Osteoblast (primary cell): ENCODE data around the gene ZSWIM7. TPM values are rescaled to one million over a fixed set of nuclear protein-coding genes. Genes with fewer than 3 reads are reported as not detected.

Experiments used
- DNase-seq: peaks from one replicate; pipeline ENCODE4 v3.0.0; 2011; ENCODE audit warnings: low spot score, mixed read lengths; ENCODE audit not compliant: insufficient read length; ENCODE audit errors: missing footprints
- H2AFZ ChIP-seq: 2 replicates; pipeline ENCODE4 v1.6.0; 2011; ENCODE audit warnings: mild to moderate bottlenecking, low read length
- H3K27ac ChIP-seq: 2 replicates; pipeline ENCODE4 v1.5.1; 2011; ENCODE audit warnings: mild to moderate bottlenecking, low read depth, low read length, moderate library complexity
- H3K27me3 ChIP-seq: 2 replicates; pipeline ENCODE4 v1.6.0; 2012; ENCODE audit warnings: mild to moderate bottlenecking, control low read depth, inconsistent platforms, low read length, moderate library complexity; ENCODE audit not compliant: insufficient read depth
- H3K36me3 ChIP-seq: 2 replicates; pipeline ENCODE4 v1.5.1; 2011; ENCODE audit warnings: mild to moderate bottlenecking, low read length, control low read depth, moderate library complexity; ENCODE audit not compliant: insufficient read depth
- H3K4me1 ChIP-seq: 2 replicates; pipeline ENCODE4 v1.5.1; 2011; ENCODE audit warnings: mild to moderate bottlenecking, low read length, control low read depth, moderate library complexity; ENCODE audit not compliant: insufficient read depth
- H3K4me2 ChIP-seq: 2 replicates; pipeline ENCODE4 v1.6.0; 2011; ENCODE audit warnings: mild to moderate bottlenecking, low read length; ENCODE audit not compliant: insufficient read depth
- H3K4me3 ChIP-seq: fragments of 200-600 bp; sonication (generic); 3 replicates; pipeline ENCODE4 v1.5.1; 2012; ENCODE audit warnings: mild to moderate bottlenecking, low read length, inconsistent platforms; ENCODE audit not compliant: insufficient read depth
- H3K79me2 ChIP-seq: 2 replicates; pipeline ENCODE4 v1.6.0; 2012; ENCODE audit warnings: mild to moderate bottlenecking, low read length, control low read depth, inconsistent platforms; ENCODE audit not compliant: insufficient read depth
- H3K9me3 ChIP-seq: 2 replicates; pipeline ENCODE4 v1.5.1; 2011; ENCODE audit warnings: low read depth, low read length, control low read depth
- H4K20me1 ChIP-seq: 2 replicates; pipeline ENCODE4 v1.6.0; 2012; ENCODE audit warnings: mild to moderate bottlenecking, low read length, control low read depth; ENCODE audit not compliant: insufficient read depth
- total RNA-seq: library from RNA; depleted of rRNA; stranded (reverse); fragments of >200 nt; gene quantifications from 2 replicates; pipeline ENCODE4 v1.2.3, GENCODE V29; 2012
- TF ChIP-seq, protein P1 (sequence below): IDR thresholded peaks from 2 replicates; pipeline ENCODE4 v1.5.1; 2011; ENCODE audit warnings: mild to moderate bottlenecking, low read depth, low read length, moderate library complexity; ENCODE audit errors: extremely low read depth

ZSWIM7 gene
- total RNA-seq, 1 donor = 11.6 TPM

DNA sequence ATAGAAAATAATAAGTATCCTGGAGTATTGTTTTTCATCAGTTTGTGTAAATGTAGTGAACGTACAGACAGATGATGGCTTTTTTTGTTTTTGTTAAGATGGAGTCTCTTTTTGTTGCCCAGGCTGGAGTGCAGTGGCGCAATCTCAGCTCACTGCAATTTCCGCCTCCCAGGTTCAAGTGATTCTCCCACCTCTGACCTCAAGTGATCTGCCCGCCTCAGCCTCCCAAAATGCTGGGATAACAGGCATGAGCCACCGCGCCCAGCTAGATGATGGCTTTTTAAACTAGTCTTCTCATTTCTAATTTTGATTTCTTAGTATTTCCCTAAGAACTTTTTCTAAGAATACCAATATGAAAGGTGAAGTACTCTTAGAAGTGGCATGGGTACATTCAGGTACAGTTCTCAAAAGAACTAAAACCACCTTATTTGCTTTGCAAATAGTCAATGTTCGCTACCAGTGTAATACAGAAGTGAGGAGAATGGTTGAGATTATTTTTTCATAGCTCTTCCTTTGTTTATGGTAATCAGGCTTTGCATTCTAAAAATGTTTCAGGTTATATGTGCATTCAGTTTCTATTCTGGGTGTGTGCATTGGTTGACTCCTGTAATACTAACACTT lies 34.3 kb upstream of the ZSWIM7 start:
- peaks cover 78% of the 10 kb centered on the region for H3K36me3 ChIP-seq
- TF ChIP-seq, protein P1, sequence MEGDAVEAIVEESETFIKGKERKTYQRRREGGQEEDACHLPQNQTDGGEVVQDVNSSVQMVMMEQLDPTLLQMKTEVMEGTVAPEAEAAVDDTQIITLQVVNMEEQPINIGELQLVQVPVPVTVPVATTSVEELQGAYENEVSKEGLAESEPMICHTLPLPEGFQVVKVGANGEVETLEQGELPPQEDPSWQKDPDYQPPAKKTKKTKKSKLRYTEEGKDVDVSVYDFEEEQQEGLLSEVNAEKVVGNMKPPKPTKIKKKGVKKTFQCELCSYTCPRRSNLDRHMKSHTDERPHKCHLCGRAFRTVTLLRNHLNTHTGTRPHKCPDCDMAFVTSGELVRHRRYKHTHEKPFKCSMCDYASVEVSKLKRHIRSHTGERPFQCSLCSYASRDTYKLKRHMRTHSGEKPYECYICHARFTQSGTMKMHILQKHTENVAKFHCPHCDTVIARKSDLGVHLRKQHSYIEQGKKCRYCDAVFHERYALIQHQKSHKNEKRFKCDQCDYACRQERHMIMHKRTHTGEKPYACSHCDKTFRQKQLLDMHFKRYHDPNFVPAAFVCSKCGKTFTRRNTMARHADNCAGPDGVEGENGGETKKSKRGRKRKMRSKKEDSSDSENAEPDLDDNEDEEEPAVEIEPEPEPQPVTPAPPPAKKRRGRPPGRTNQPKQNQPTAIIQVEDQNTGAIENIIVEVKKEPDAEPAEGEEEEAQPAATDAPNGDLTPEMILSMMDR = no peak
- no peaks in the 10 kb centered on the region for H3K9me3 ChIP-seq
- no peak overlapping the region for H2AFZ ChIP-seq
- H3K4me3 ChIP-seq = no peak overlapping the region
- H3K4me1 ChIP-seq = peaks cover 20% of the 10 kb centered on the region
- no peak for DNase-seq
- peaks cover 3% of the 10 kb centered on the region for H3K79me2 ChIP-seq
- no peaks in the 10 kb centered on the region for H3K27me3 ChIP-seq
- H3K4me2 ChIP-seq = no peak overlapping the region
- H4K20me1 ChIP-seq = peaks cover 3% of the 10 kb centered on the region
- no peak overlapping the region for H3K27ac ChIP-seq

DNA sequence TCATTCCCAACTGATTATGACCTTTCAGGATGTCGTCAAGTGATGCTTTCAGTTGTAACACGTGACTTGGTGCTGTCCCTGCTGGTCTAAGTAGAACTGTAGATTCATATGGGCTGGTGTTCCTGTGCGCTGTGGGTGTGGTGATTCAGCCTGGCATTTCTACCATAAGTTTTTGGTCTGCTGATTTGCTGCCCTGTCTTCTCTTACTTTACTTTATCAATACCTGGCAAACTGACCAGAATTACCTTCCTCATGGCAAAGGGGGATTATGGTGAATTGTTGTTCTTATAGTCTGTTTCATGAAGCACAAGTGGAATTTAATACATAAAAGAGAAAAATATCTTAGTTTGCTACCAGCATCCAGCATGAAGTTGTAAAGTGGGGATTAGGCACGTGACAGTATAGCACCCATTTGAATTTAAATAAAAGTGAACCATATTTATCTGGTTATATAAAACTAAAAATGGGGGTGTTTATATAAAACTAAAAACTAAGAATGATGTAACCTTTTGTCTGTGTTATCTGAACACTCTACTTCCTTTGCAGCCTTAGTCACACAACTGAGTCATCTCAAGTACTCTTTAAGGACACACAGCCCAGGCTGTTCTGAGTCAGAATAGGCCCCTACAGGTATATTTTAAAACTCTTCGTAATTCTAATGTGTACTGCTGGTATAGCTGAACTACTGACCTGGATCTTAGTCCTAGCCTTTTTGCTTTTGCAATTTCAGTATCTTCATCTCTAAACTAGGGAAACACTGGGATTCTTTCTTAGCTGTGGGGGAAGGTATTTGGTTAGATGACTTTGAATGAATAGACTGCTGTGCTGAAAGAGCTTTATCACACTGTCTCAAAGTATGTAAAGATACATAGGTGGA lies 28.4 kb upstream of the ZSWIM7 start:
- peak overlapping the region; percentile 50 for H3K4me2 ChIP-seq
- H2AFZ ChIP-seq = no peak overlapping the region
- peaks cover 19% of the 10 kb centered on the region for H3K4me1 ChIP-seq
- peak overlapping the region; percentile 93 for H3K27ac ChIP-seq
- H4K20me1 ChIP-seq = peaks cover 5% of the 10 kb centered on the region
- H3K9me3 ChIP-seq = no peaks in the 10 kb centered on the region
- H3K4me3 ChIP-seq = peak overlapping the region; percentile 23
- TF ChIP-seq, protein P1 = no peak
- H3K36me3 ChIP-seq = peaks cover 84% of the 10 kb centered on the region
- no peaks in the 10 kb centered on the region for H3K27me3 ChIP-seq
- peaks cover 15% of the 10 kb centered on the region for H3K79me2 ChIP-seq
- peak; percentile 89 for DNase-seq

DNA sequence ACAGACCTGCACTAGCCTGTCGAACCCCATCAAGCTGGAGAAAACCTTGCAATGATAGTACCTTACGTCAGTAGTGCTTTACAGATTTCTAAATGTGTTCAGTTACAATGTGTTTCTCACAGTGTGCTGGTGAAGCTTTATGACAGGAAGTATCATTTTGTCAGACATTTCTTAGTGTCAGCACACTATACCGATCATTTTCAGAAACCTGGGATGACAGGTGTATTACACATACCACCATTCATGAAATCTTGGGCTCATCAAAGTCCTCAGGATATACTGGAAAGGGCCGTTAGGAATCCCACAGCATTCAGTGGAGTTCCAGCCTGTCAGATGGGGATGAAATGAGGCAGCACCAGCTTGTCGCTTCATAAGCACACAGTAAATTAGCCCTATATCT lies 27.4 kb upstream of the ZSWIM7 start:
- no peaks in the 10 kb centered on the region for H3K27me3 ChIP-seq
- H3K27ac ChIP-seq = no peak overlapping the region
- H2AFZ ChIP-seq = no peak overlapping the region
- TF ChIP-seq, protein P1 = no peak
- peaks cover 79% of the 10 kb centered on the region for H3K36me3 ChIP-seq
- no peak for DNase-seq
- peaks cover 22% of the 10 kb centered on the region for H3K79me2 ChIP-seq
- H3K4me2 ChIP-seq = no peak overlapping the region
- no peaks in the 10 kb centered on the region for H3K9me3 ChIP-seq
- H4K20me1 ChIP-seq = peaks cover 5% of the 10 kb centered on the region
- peaks cover 19% of the 10 kb centered on the region for H3K4me1 ChIP-seq
- no peak overlapping the region for H3K4me3 ChIP-seq

DNA sequence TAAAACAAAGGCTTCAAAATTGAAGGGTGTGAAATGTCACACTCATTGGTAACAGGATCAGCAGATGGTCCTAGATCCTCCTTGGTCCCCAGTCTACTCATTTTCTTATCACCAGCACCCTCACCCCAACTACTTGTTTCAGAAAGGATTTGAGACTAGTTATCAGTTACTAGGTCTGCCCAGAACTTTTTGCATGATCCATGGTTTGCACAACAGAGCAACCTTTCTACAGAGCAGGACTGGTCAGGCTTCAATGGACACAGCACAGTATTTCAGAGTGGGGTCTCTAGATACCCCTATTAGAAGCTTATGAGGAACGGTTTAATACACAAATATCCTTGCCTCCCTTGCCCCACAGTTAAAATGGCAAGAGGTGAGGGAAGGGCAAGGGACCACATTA lies 25.7 kb upstream of the ZSWIM7 start:
- Histone ChIP-seq H3K9me3 (no peaks in the 10 kb centered on the region), H3K27ac (no peak overlapping the region), H3K4me1 (peaks cover 19% of the 10 kb centered on the region), H3K36me3 (peaks cover 67% of the 10 kb centered on the region), H2AFZ (no peak overlapping the region), H3K4me2 (no peak overlapping the region), H3K27me3 (no peaks in the 10 kb centered on the region), H3K79me2 (peaks cover 34% of the 10 kb centered on the region), H4K20me1 (peaks cover 5% of the 10 kb centered on the region), H3K4me3 (no peak overlapping the region)
- TF ChIP-seq, protein P1 = no peak
- DNase-seq = no peak
